ENCODE measurements around the gene ZNF844. TPM values are rescaled to one million over a fixed set of nuclear protein-coding genes. Genes with fewer than 3 reads are reported as not detected.
A peak's percentile ranks its signal among the peaks of the same experiment; 100 is the strongest.

Gene ZNF844
- total RNA-seq, 2 experiments from 2014 or later = 22.2 to 23.7 TPM

- H3K27me3 ChIP-seq (ENCODE audit: control insufficient read depth in 1 of 2, insufficient read depth in 2 of 2, low read length in 2 of 2) = peaks cover 0 to 7% of the 10 kb centered on the region in 2 experiments
- no peak overlapping the region for H3K27ac Mint-ChIP-seq
- H3K9me3 Mint-ChIP-seq = peaks cover 3% of the 10 kb centered on the region
- H3K36me3 ChIP-seq (ENCODE audit: insufficient read depth, low read length) = no peaks in the 10 kb centered on the region
- ChIA-PET CTCF (interaction anchor here (1.6 kb wide), 1 partner anchor 88 kb away, joined by 4 read pairs; no protein-coding TSS in a partner anchor), POLR2A (no interaction called here)
- H3K36me3 Mint-ChIP-seq (ENCODE audit: low read depth) = peaks cover 7% of the 10 kb centered on the region
- H3K4me1 Mint-ChIP-seq (ENCODE audit: low read depth) = peaks cover 17% of the 10 kb centered on the region
- peak overlapping the region; percentile 86 for H3K4me3 Mint-ChIP-seq
- peaks cover 16% of the 10 kb centered on the region for H3K4me1 ChIP-seq (ENCODE audit: insufficient read depth, low read length)
- DNase-seq = peak in 2 of 14 experiments; percentile 33 to 39
- no peak for ATAC-seq (ENCODE audit: poor library complexity)
- peaks cover 34% of the 10 kb centered on the region for H3K27me3 Mint-ChIP-seq
- H3K27ac ChIP-seq (ENCODE audit: low read depth in 1 of 2, low read length in 2 of 2) = no peak overlapping the region
- peaks cover 0 to 19% of the 10 kb centered on the region in 2 experiments for H3K9me3 ChIP-seq (ENCODE audit: control insufficient read depth in 1 of 2, insufficient read depth in 1 of 2, low read length in 2 of 2)
- no peak for TF ChIP-seq CTCF (IDR thresholded peaks at IDR 0.05)
- intact Hi-C loops (cut with DNase I, micrococcal nuclease) = loop anchor here in 1 of 2 experiments (10.0 kb wide), 1 partner anchor 87 kb away; the partner anchor contains the start of gene ZNF763
- H3K4me3 ChIP-seq (ENCODE audit: low read length) = peak overlapping the region; percentile 60
Observed at GRCh38 chr19:12052091-12052496, 12.4 kb upstream of the ZNF844 start.

- H3K4me3 ChIP-seq (ENCODE audit: low read length) = peak within 1 kb of the TSS; percentile 60
- DNase-seq = peak in 12 of 14 experiments; percentile 15 to 68 (median 30)
- H3K27me3 ChIP-seq (ENCODE audit: control insufficient read depth in 1 of 2, insufficient read depth in 2 of 2, low read length in 2 of 2) = peaks cover 0 to 7% of the 10 kb centered on the region in 2 experiments
- CTCF ChIA-PET = interaction anchor here (1.6 kb wide), 1 partner anchor 89 kb away, joined by 4 read pairs; no protein-coding TSS in a partner anchor
- H3K9me3 ChIP-seq (ENCODE audit: control insufficient read depth in 1 of 2, insufficient read depth in 1 of 2, low read length in 2 of 2) = peaks cover 0 to 19% of the 10 kb centered on the region in 2 experiments
- Mint-ChIP-seq H3K4me3 (peak within 1 kb of the TSS; percentile 90), H3K27ac (no peak within 1 kb of the TSS), H3K9me3 (peaks cover 3% of the 10 kb centered on the region), H3K27me3 (peaks cover 34% of the 10 kb centered on the region), H3K36me3 (ENCODE audit: low read depth) (peaks cover 5% of the 10 kb centered on the region), H3K4me1 (ENCODE audit: low read depth) (peaks cover 17% of the 10 kb centered on the region)
- peak; percentile 71 for ATAC-seq (ENCODE audit: poor library complexity)
- peaks cover 16% of the 10 kb centered on the region for H3K4me1 ChIP-seq (ENCODE audit: insufficient read depth, low read length)
- H3K27ac ChIP-seq (ENCODE audit: low read depth in 1 of 2, low read length in 2 of 2) = no peak within 1 kb of the TSS
- POLR2A ChIA-PET = interaction anchor here (0.6 kb wide), 1 partner anchor 492 kb away, joined by 4 read pairs; no protein-coding TSS in a partner anchor
- no peaks in the 10 kb centered on the region for H3K36me3 ChIP-seq (ENCODE audit: insufficient read depth, low read length)
- intact Hi-C loops (cut with DNase I, micrococcal nuclease) = loop anchor here in 1 of 2 experiments (10.0 kb wide), 1 partner anchor 88 kb away; the partner anchor contains the start of gene ZNF763
- TF ChIP-seq CTCF (IDR thresholded peaks at IDR 0.05) = no peak
Observed at GRCh38 chr19:12052497-12053169, 11.9 kb upstream of the ZNF844 start, which contains the start of gene ZNF878. Gene ZNF878, minus strand, starts transcription at chr19:12052961. Its CDS starts 160 bp downstream, at chr19:12052801.

- Mint-ChIP-seq H3K9me3 (peaks cover 3% of the 10 kb centered on the region), H3K27ac (no peak overlapping the region), H3K36me3 (ENCODE audit: low read depth) (peaks cover 4% of the 10 kb centered on the region), H3K4me1 (ENCODE audit: low read depth) (peaks cover 24% of the 10 kb centered on the region), H3K27me3 (peaks cover 30% of the 10 kb centered on the region), H3K4me3 (no peak overlapping the region)
- Histone ChIP-seq H3K9me3 (ENCODE audit: control insufficient read depth in 1 of 2, insufficient read depth in 1 of 2, low read length in 2 of 2) (peaks cover 0 to 10% of the 10 kb centered on the region in 2 experiments), H3K36me3 (ENCODE audit: insufficient read depth, low read length) (no peaks in the 10 kb centered on the region), H3K27ac (ENCODE audit: low read depth in 1 of 2, low read length in 2 of 2) (no peak overlapping the region), H3K27me3 (ENCODE audit: control insufficient read depth in 1 of 2, insufficient read depth in 2 of 2, low read length in 2 of 2) (peaks cover 0 to 7% of the 10 kb centered on the region in 2 experiments), H3K4me1 (ENCODE audit: insufficient read depth, low read length) (peaks cover 26% of the 10 kb centered on the region), H3K4me3 (ENCODE audit: low read length) (no peak overlapping the region)
- DNase-seq (no peak), ATAC-seq (ENCODE audit: poor library complexity) (no peak)
- ChIA-PET POLR2A (no interaction called here), CTCF (interaction anchor here (0.8 to 2.2 kb wide), 2 partner anchors 85 to 132 kb away, joined by 5 to 8 read pairs; partner anchors contain the start of genes ZNF20 and ZNF700)
- TF ChIP-seq CTCF (IDR thresholded peaks at IDR 0.05) = no peak
- intact Hi-C loops (cut with DNase I, micrococcal nuclease) = loop anchor here (5.0 to 10.0 kb wide), 3 partner anchors 91 to 258 kb away; partner anchors contain the start of genes ZNF491 (in 1 of the 2) and ZNF763 (in 1 of the 2)
Observed at GRCh38 chr19:12055784-12056183, 8.7 kb upstream of the ZNF844 start.
